Pancreas (tissue), 10 donors: ENCODE measurements around the gene EIF6. TPM values are rescaled to one million over a fixed set of nuclear protein-coding genes. Genes with fewer than 3 reads are reported as not detected.
"Not testable (repeated sequence)": the region's sequence is repeated elsewhere in the genome, so short reads cannot be mapped to it uniquely, and the experiment has no call there.

Experiments used
- ATAC-seq, 4 donors: fragments of 200-7000 bp; cut with Tn5 transposase; one replicate each; pipeline versions ENCODE4 v1.8.0 to v1.9.1; 2020; ENCODE audit warnings: mild to moderate bottlenecking in 4 of 4, moderate library complexity in 4 of 4
- DNase-seq, 6 donors: peaks; one replicate each; pipeline ENCODE4 v3.0.0-alpha.2; 2020
- FAIRE-seq: peaks from 2 replicates; lab custom pipeline; 2012; peaks lifted over from hg19 to GRCh38; lab: Jason Lieb, UNC
- H3K27ac ChIP-seq, 4 donors: fragments of 200-600 bp; sonication (generic); 1 replicate in 3 of 4; 2 replicates in 1 of 4; pipeline versions ENCODE4 v1.5.0 to v1.8.0; 2020
- H3K27me3 ChIP-seq, 4 donors: fragments of 200-600 bp; one replicate each; pipeline ENCODE4 v1.8.0; 2021
- H3K36me3 ChIP-seq, 3 donors: fragments of 200-600 bp; sonication (generic) in 1 of 3; one replicate each; pipeline versions ENCODE4 v1.5.0 to v1.8.0; 2020 to 2021
- H3K4me1 ChIP-seq, 3 donors: fragments of 200-600 bp; one replicate each; pipeline ENCODE4 v1.8.0; 2021
- H3K4me3 ChIP-seq, 4 donors: fragments of 200-600 bp; sonication (generic) in 2 of 4; one replicate each; pipeline versions ENCODE4 v1.5.0 to v1.8.0; 2020 to 2021
- H3K9me3 ChIP-seq, 4 donors: fragments of 200-600 bp; one replicate each; pipeline ENCODE4 v1.8.0; 2021
- WGBS, 2 donors: extraction: QIAGEN DNeasy Blood & Tissue Kit; methylation state at CpG; one replicate each; pipeline ENCODE4 v1.1.7; 2013; 5-methylcytosine and 5-hydroxymethylcytosine counted together
- intact Hi-C, 3 donors: fragments of 100-400 bp; cut with DNase I; formaldehyde crosslinking; loops; one replicate each; pipeline versions ENCODE4 v1.11.1 to v1.14.2; 2022
- polyA plus RNA-seq, 2 donors: library from polyadenylated mRNA; stranded (reverse); fragments of 200-250 nt; gene quantifications; one replicate each; pipeline ENCODE4 v1.2.3, GENCODE V29; 2013
- total RNA-seq, 6 donors: library from RNA; stranded (reverse); fragmentation: NEBNext Ultra II Directional in 4 of 6; extraction: Animal tissue kit (Norgen Biotek cat#: 25700) in 4 of 6; gene quantifications; one replicate each; pipeline versions ENCODE4 v1.2.1 to v1.2.4, GENCODE V29; 2021 to 2023
- TF ChIP-seq, protein P1 (sequence below), 4 donors: fragments of 200-600 bp; sonication (generic) in 3 of 4; IDR thresholded peaks; one replicate each; pipeline versions ENCODE4 v1.5.0 to v1.8.0; 2021; ENCODE audit warnings: antibody characterized with exemption in 4 of 4
- donor health status: healthy with polysubstance abuse.
- donor health status: DM: no; HTN: no; CAD: no; lungs with moderate emphysema.
- donor health status: DM: no; HTN: no; CAD: no.
- donor health status: control.
- donor health status: control.
- donor health status: Bipolar disorder and iron deficiency.
- donor health status: DM: yes; HTN: yes; CAD: no.
- donor health status: DM: no; HTN: no; CAD: no.
- donor health status: DM: no; HTN: no; CAD: no.
- donor health status: DM: yes; HTN: yes; CAD: no.

The EIF6 gene
- total and polyA plus RNA-seq, 8 donors, result 30.6 to 79.4 (median 50.4) TPM

DNA sequence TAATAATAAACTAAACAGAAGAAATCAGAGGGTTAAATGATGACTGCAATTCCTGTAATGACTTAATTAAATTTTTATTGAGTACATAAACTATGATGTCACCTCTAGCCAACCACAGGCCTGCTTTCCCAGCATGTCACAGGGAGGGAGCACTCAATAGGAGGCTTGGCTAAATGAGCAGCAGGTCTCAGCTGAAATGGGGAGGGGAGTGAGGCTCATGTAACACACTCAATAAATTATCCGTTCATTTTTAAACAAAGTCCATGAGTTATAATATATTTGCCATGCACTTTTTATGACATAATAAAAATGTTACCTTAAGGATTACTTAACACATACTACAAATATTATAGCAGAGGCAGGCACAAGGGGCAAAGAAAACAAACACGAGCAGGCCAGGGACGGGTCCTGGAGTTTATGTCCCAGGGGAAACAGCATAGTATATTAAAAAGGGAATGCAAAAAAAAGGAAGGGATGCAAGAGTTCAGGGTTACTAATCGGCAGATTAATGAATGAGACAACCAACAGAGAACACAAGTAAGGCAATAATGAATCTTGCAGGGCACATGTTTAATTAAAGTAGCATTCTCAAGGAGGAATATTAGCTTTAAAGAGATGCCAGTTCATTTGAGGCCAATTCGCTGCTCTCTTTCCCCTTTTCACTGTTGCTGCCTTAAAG, 34.8 kb upstream of the EIF6 start:
- DNase-seq, result no peak
- peak in 3 of 4 donors; percentile 29 to 64 (median 57) for ATAC-seq
- H3K9me3 ChIP-seq, result no peaks in the 10 kb centered on the region
- intact Hi-C loops, result no loop called here
- no peaks in the 10 kb centered on the region for H3K27me3 ChIP-seq
- H3K36me3 ChIP-seq, result no peaks in the 10 kb centered on the region
- H3K27ac ChIP-seq, result peak overlapping the region in 2 of 4 donors; percentile 76 to 84
- no peak overlapping the region for H3K4me3 ChIP-seq
- FAIRE-seq, result no peak
- peaks cover 0 to 18% (median 0%) of the 10 kb centered on the region in 3 donors for H3K4me1 ChIP-seq
- TF ChIP-seq, protein P1, sequence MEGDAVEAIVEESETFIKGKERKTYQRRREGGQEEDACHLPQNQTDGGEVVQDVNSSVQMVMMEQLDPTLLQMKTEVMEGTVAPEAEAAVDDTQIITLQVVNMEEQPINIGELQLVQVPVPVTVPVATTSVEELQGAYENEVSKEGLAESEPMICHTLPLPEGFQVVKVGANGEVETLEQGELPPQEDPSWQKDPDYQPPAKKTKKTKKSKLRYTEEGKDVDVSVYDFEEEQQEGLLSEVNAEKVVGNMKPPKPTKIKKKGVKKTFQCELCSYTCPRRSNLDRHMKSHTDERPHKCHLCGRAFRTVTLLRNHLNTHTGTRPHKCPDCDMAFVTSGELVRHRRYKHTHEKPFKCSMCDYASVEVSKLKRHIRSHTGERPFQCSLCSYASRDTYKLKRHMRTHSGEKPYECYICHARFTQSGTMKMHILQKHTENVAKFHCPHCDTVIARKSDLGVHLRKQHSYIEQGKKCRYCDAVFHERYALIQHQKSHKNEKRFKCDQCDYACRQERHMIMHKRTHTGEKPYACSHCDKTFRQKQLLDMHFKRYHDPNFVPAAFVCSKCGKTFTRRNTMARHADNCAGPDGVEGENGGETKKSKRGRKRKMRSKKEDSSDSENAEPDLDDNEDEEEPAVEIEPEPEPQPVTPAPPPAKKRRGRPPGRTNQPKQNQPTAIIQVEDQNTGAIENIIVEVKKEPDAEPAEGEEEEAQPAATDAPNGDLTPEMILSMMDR (IDR thresholded peaks at IDR 0.05), result no peak
- 70% methylated on average over 5 of the region's 5 CpGs for WGBS, 2 donors

DNA sequence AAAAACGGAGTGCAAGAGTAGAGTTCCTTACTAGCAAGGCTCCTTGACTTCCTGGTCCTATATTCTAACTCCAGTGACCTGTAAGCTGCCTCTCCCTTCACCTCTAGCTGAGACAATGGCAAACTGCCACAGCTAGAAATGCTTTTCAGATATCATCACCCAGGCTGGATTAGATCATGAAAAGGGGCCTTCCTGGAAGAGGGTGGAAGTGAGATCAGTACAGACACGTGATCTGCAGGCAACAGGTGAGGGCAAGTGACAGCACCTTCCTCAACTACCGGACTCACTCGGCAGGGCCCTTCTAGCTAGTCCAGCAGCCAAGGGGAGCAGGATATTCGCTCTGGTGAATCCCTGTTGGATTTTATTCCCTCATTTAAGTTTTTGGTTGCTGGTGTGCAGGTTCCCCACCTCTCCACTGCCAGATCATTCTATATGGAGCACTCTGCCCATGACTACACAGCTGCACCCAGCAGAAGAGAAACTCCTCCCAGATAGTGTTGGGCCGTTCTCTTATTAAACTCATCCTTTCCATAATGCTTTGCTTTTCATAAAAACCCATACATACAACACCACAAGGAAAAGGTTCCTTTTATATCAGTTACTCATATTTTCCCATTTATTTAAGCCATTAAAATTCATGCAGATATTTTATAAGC, 34.1 kb upstream of the EIF6 start:
- H3K27me3 ChIP-seq, result no peaks in the 10 kb centered on the region
- no peaks in the 10 kb centered on the region for H3K9me3 ChIP-seq
- H3K27ac ChIP-seq, result peak overlapping the region; percentile 5 to 84 (median 44)
- DNase-seq (peak in 4 of 6 donors; percentile 26 to 69 (median 54)), FAIRE-seq (no peak), ATAC-seq (peak; percentile 90 to 92 (median 91))
- H3K4me1 ChIP-seq, result peaks cover 0 to 18% (median 0%) of the 10 kb centered on the region in 3 donors
- intact Hi-C loops, result no loop called here
- WGBS, 2 donors, result 64% methylated on average over 6 of the region's 6 CpGs
- TF ChIP-seq, protein P1 (IDR thresholded peaks at IDR 0.05), result no peak
- H3K36me3 ChIP-seq, result no peaks in the 10 kb centered on the region
- H3K4me3 ChIP-seq, result no peak overlapping the region

DNA sequence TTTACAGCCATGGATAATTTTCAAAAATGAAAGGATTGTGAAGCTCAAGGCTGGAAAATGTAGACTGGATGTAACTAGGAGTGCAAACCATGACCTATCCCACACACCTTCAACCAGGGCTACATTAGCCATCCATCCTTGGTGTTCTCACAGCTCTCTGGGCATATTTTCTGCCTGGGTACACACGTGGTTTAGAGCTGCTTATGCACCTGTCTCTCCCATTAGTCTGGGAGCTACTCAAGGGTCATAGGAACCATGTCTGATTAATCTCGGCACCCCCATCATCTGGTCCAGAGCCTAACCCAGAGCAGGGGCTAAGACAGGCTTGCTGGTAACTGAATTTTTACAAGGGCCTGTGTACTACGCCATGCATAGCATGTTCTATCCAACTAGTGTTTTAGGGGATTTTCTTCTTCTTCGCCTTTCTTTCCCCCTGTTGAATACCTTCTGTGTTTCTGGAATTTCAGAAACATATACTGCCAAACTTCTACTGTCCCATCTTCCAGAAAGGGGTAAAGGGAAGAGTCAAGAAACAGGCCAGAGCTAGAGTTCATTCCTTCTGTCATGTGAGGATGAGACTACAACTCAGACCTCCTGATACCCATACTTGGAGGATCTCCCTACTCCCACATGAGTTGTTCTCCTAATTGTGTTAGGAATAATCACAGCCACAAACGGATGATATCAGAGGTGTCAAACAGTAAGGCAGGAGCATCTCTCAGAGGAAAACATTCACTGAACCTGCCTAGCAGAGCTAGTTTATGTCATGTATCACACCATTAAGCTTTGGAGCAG, 33.0 kb upstream of the EIF6 start:
- no peak for ATAC-seq
- H3K4me1 ChIP-seq, result peaks cover 0 to 18% (median 0%) of the 10 kb centered on the region in 3 donors
- peak overlapping the region; percentile 5 to 84 (median 44) for H3K27ac ChIP-seq
- TF ChIP-seq, protein P1 (IDR thresholded peaks at IDR 0.05), result no peak
- DNase-seq, result no peak
- H3K4me3 ChIP-seq, result no peak overlapping the region
- H3K36me3 ChIP-seq, result peaks cover 0 to under 1% (median 0%) of the 10 kb centered on the region in 3 donors
- intact Hi-C loops, result no loop called here
- no peak for FAIRE-seq
- no peaks in the 10 kb centered on the region for H3K27me3 ChIP-seq
- H3K9me3 ChIP-seq, result no peaks in the 10 kb centered on the region
- WGBS, 2 donors, result 83 to 88% methylated on average over 5 of the region's 5 CpGs

DNA sequence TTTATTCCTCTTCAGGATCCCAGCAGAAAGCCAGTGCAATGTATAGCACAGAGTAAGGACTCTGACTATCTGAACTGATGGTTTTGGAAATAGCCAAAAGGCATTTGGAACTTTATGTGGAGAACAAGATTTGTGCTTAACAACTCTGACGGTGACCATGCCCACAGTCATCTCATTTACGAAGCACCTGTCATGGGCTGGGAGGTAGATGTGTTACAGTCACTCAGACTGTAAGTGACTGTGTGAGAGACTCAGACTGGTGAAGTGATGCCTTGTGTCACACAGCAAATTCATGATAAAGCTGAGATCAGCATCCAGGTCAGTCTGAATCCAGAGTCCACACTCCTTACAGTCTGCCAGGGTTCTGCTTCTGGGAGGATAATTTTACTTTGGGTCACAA, 31.5 kb upstream of the EIF6 start:
- TF ChIP-seq, protein P1 (IDR thresholded peaks at IDR 0.05), result no peak
- no peak overlapping the region for H3K4me3 ChIP-seq
- peaks cover 0 to 18% (median 0%) of the 10 kb centered on the region in 3 donors for H3K4me1 ChIP-seq
- DNase-seq, result no peak
- no peak for ATAC-seq
- 95 to 96% methylated on average over 2 of the region's 2 CpGs for WGBS, 2 donors
- no peaks in the 10 kb centered on the region for H3K9me3 ChIP-seq
- H3K36me3 ChIP-seq, result peaks cover 0 to 7% (median 0%) of the 10 kb centered on the region in 3 donors
- no peaks in the 10 kb centered on the region for H3K27me3 ChIP-seq
- no peak for FAIRE-seq
- intact Hi-C loops, result no loop called here
- no peak overlapping the region for H3K27ac ChIP-seq

DNA sequence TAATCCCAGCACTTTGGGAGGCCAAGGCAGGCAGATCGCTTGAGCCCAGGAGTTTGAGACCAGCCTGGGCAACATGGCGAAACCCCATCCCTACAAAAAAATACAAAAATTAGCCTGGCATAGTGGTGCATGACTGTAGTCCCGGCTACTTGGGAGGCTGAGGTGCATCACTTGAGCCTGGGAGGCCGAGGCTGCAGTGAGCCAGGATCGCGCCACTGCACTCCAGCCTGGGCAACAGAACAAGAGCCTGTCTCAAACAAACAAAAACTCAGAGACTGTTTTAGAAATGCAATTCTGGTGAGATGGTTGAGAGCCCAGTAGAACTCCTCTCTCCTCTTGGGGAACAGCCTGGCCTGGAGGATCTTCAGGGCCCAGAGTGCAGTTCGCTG, 31.1 kb upstream of the EIF6 start:
- FAIRE-seq, H3K9me3 ChIP-seq, ATAC-seq, H3K36me3 ChIP-seq, DNase-seq, H3K4me3 ChIP-seq, H3K27me3 ChIP-seq, intact Hi-C loops, H3K27ac ChIP-seq: not testable (repeated sequence)
- WGBS, 2 donors, result 95 to 96% methylated on average over 7 of the region's 7 CpGs
- H3K4me1 ChIP-seq, result peaks cover 0 to 18% (median 0%) of the 10 kb centered on the region in 3 donors
